ENCODE results near the gene SLC35F4. TPM values are rescaled to one million over a fixed set of nuclear protein-coding genes. Genes with fewer than 3 reads are reported as not detected.

The SLC35F4 gene
- total and polyA plus RNA-seq, 2 of the 8 experiments (the other 6 are each of a cell fraction or from before 2014, with no cell fraction given), result not detected

GRCh38 chr14:57811998-57812546 lies 53.8 kb downstream of the SLC35F4 start (continued):
- TF ChIP-seq SP2 (IDR thresholded peaks at IDR 0.05; ENCODE audit: low read length), result no peak
- TF ChIP-seq POLR2AphosphoS5 (IDR thresholded peaks at IDR 0.05; ENCODE audit: low read depth, low read length), result no peak
